ENCODE measurements around the gene SYS1.

GRCh38 chr20:45328451-45328850 is 34.5 kb upstream of the SYS1 start:
- TF ChIP-seq CTCF (IDR thresholded peaks at IDR 0.05) = no peak
- TF ChIP-seq EZH2 (IDR thresholded peaks at IDR 0.05; ENCODE audit: borderline replicate concordance, insufficient read depth, low read depth, low read length, poor library complexity, severe bottlenecking) = no peak

All from B cell (primary cell).